ENCODE results near the gene CROCC2. TPM values are rescaled to one million over a fixed set of nuclear protein-coding genes. Genes with fewer than 3 reads are reported as not detected.
A peak's percentile ranks its signal among the peaks of the same experiment; 100 is the strongest.

Gene CROCC2
- total and polyA plus RNA-seq, 2 donors, result 0.08 TPM; not detected in 1

DNA sequence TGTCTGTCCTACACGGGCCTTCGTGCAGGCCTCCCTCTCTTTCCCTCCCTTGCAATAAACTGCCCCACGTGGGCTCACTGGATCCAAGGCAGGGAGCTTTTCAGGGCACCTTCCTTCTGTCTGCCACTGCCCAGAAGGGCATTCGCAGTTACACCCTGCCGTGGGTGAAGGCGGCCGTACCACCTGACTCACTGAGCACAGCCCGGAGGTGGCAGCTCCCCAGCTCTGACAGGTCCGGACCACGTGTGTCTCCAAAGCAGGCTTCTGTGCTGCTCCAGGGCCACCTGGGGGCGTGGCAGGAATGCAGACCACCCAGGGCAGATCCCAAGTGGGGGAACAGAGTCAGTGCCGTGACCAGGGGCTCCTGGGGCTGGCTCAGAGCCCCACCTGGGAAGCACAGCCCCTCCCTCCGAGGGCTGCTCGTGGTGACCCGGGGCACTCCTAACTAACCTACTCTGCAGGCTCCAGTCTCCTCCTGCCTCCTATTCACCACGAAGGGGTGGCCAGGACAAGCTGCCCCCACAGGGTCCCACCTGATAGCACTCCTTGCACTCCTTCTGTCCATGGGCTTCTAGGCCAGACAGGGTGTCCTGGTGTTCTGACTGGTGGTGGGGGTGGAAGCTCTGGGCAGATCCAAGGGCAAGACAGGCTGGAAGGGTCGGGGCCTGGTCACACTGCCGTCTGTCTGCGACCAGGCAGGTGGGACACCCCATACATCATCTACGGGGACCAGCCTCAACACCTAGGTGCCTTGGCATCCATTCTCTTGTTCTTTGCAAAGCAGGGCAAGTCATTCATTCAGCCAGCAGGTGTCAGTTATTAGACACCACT is 102.0 kb downstream of the CROCC2 start:
- Histone ChIP-seq H3K36me3 (ENCODE audit: insufficient read depth) (no peaks in the 10 kb centered on the region), H3K4me1 (ENCODE audit: insufficient read depth) (no peaks in the 10 kb centered on the region), H3K27ac (ENCODE audit: low read depth) (no peak overlapping the region), H3K4me3 (ENCODE audit: low read depth, low read length) (no peak overlapping the region)
- DNase-seq (ENCODE audit: extremely low spot score), result no peak
- 80% methylated on average over 20 of the region's 20 CpGs for WGBS

DNA sequence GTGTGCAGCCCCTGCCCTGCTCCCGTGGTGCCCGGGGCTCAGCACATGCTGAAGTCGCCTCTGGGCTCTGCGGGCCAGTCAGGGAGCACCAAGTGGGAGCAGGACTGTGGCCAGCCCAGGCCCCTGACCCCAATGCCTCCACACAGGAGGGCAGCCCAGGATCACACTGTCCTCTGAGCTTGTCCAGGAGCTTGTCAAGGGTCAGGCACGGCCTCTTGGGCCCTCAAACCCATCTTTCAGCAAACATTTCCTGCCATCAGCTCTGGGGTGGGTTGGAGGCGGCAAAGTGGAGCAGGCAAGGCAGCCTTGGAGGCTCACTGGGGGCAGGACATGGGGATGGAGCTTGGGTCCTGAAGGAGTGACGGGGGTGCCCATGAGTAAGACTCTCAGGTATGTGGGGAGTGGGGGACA is 102.6 kb downstream of the CROCC2 start:
- Histone ChIP-seq H3K27ac (ENCODE audit: low read depth) (no peak overlapping the region), H3K36me3 (ENCODE audit: insufficient read depth) (no peaks in the 10 kb centered on the region), H3K4me1 (ENCODE audit: insufficient read depth) (no peaks in the 10 kb centered on the region), H3K4me3 (ENCODE audit: low read depth, low read length) (no peak overlapping the region)
- 91% methylated on average over 7 of the region's 7 CpGs for WGBS
- DNase-seq (ENCODE audit: extremely low spot score), result no peak

GRCh38 chr2:241009191-241009590 is 103.1 kb downstream of the CROCC2 start:
- no peak for DNase-seq (ENCODE audit: extremely low spot score)
- Histone ChIP-seq H3K4me3 (ENCODE audit: low read depth, low read length) (no peak overlapping the region), H3K36me3 (ENCODE audit: insufficient read depth) (no peaks in the 10 kb centered on the region), H3K4me1 (ENCODE audit: insufficient read depth) (no peaks in the 10 kb centered on the region), H3K27ac (ENCODE audit: low read depth) (no peak overlapping the region)
- 89% methylated on average over 2 of the region's 2 CpGs for WGBS

DNA sequence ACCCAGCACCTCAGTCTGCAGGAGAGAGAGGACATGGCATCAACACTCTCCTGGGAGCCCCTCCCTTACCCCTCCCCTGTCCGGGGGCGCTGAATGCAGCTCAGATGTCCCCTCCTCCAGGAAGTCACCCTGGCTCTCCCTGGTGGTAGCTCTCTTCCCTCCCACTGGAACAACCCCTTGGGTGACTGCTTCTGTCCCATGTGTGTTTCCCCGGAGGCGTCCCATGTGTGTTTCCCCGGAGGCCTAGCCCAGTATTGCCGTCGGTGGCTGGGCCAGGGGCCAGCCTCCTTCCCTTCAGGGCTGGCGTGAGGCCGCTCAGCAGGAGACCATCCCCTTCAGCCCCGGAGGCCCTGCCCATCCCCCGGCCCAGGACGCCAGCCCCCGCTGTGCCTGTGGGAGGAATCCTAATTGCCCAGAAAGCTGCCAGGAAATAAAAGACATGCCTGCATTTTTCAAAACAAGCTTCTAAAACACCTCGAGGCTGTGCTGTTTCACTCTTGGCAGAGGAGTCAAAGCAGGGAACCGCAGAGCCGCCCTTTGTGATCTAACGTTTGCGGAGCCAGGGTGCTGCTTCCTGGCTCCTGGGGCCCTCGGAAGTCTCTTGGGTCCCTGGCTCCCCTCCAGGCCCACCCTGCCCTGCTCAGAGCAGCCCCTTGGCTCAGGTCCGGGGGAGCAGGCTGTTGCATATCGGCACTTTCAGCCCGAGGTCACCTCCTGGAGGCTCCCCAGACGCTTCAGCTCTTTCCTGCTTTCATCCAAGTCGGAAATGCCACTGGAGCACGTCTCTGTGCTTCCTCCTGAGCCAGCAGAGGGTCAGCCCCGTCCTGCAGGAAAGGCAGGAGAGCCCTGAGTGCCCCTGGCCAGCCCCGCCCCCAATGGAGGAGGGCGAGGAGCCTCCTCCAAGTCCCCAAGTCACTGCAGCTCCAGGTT is 103.7 kb downstream of the CROCC2 start:
- Histone ChIP-seq H3K36me3 (ENCODE audit: insufficient read depth) (no peaks in the 10 kb centered on the region), H3K4me3 (ENCODE audit: low read depth, low read length) (peak overlapping the region; percentile 16), H3K4me1 (ENCODE audit: insufficient read depth) (no peaks in the 10 kb centered on the region), H3K27ac (ENCODE audit: low read depth) (no peak overlapping the region)
- 9% methylated on average over 28 of the region's 28 CpGs for WGBS
- peak; percentile 62 for DNase-seq (ENCODE audit: extremely low spot score)

GRCh38 chr2:241010531-241011295 is 104.6 kb downstream of the CROCC2 start:
- WGBS, result 78% methylated on average over 12 of the region's 12 CpGs
- H3K36me3 ChIP-seq (ENCODE audit: insufficient read depth), result no peaks in the 10 kb centered on the region
- H3K27ac ChIP-seq (ENCODE audit: low read depth), result no peak overlapping the region
- H3K4me3 ChIP-seq (ENCODE audit: low read depth, low read length), result no peak overlapping the region
- H3K4me1 ChIP-seq (ENCODE audit: insufficient read depth), result no peaks in the 10 kb centered on the region
- no peak for DNase-seq (ENCODE audit: extremely low spot score)

DNA sequence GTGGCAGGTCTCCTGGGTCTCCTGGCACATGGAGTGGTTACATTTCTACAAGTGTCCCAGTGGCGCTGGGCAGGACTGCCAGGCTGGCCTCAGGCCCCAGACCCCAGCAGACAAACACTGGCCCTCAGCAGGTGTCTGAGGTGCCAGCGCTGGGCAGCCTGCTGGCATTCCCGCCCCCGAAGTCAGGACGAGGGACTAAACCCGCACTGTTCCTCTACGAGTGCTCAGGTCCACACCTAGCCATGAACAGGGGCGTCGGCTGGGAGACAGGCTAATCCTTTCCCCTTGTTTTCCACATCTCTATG is 105.1 kb downstream of the CROCC2 start:
- no peak overlapping the region for H3K27ac ChIP-seq (ENCODE audit: low read depth)
- H3K36me3 ChIP-seq (ENCODE audit: insufficient read depth), result no peaks in the 10 kb centered on the region
- no peak overlapping the region for H3K4me3 ChIP-seq (ENCODE audit: low read depth, low read length)
- no peaks in the 10 kb centered on the region for H3K4me1 ChIP-seq (ENCODE audit: insufficient read depth)
- WGBS, result 95% methylated on average over 9 of the region's 9 CpGs
- no peak for DNase-seq (ENCODE audit: extremely low spot score)

DNA sequence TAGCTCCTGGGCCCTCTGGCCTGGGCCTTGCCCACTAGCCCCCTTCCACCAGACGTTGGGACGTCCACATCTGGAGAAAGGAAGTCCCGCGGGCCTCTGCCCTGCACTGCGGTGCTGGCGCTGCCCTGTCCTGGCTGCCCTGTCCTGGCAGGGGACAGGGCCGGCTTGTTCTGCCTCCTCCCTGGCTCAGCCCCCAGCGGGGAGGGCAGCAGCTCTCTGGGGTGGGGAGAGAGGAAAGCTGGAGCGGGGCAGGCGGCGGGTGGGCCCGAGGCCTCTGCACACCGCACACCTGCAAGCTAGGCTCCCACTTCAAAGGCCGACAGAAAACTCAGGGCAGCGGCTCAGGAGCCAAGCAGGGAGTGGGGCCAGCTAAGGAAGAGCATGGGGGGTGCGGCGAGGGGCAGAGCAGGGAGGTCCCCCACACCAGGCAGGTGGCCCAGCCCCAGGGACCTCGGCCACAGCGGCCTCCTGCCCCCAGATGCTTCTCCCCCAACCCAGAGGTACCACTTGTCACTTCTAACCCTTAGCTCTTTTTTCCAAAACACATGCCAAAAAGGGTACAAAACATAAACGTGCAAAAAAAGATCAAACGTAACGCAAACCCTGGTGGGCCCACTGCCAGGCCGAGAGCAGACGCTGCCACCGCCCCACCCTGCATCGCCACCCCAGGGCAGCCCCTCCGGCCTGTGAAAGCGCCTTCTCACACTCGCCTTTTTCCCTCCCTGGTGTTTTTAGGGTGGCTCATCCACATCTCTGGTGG is 105.8 kb downstream of the CROCC2 start:
- Histone ChIP-seq H3K4me1 (ENCODE audit: insufficient read depth) (no peaks in the 10 kb centered on the region), H3K4me3 (ENCODE audit: low read depth, low read length) (no peak overlapping the region), H3K27ac (ENCODE audit: low read depth) (no peak overlapping the region), H3K36me3 (ENCODE audit: insufficient read depth) (no peaks in the 10 kb centered on the region)
- WGBS, result 73% methylated on average over 29 of the region's 29 CpGs
- DNase-seq (ENCODE audit: extremely low spot score), result no peak

GRCh38 chr2:241014224-241014623 is 108.1 kb downstream of the CROCC2 start:
- Histone ChIP-seq H3K4me3 (ENCODE audit: low read depth, low read length) (no peak overlapping the region), H3K27ac (ENCODE audit: low read depth) (no peak overlapping the region), H3K4me1 (ENCODE audit: insufficient read depth) (no peaks in the 10 kb centered on the region), H3K36me3 (ENCODE audit: insufficient read depth) (no peaks in the 10 kb centered on the region)
- DNase-seq (ENCODE audit: extremely low spot score), result no peak
- WGBS, result 86% methylated on average over 6 of the region's 6 CpGs

DNA sequence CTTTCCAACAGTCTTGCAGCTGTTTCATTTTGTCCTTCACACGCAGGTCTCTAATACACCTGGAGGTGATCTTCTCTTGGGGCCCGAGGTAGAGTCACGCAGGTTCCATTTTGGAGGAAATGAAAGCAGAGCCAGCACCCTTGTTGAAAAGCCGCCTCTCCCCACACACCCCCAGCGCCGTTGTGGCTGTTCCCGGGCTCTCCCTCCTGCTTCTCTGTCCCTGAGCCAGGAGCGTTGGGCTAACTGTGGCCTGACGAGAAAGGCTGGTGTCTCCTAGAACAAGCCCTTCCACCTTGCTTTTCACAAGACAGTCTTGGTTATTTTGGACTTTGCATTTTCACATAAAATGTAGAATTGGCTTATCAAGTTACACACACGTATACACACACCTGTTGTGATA is 108.6 kb downstream of the CROCC2 start:
- no peak for DNase-seq (ENCODE audit: extremely low spot score)
- H3K36me3 ChIP-seq (ENCODE audit: insufficient read depth), result no peaks in the 10 kb centered on the region
- no peak overlapping the region for H3K27ac ChIP-seq (ENCODE audit: low read depth)
- 82% methylated on average over 10 of the region's 10 CpGs for WGBS
- no peak overlapping the region for H3K4me3 ChIP-seq (ENCODE audit: low read depth, low read length)
- H3K4me1 ChIP-seq (ENCODE audit: insufficient read depth), result no peaks in the 10 kb centered on the region

DNA sequence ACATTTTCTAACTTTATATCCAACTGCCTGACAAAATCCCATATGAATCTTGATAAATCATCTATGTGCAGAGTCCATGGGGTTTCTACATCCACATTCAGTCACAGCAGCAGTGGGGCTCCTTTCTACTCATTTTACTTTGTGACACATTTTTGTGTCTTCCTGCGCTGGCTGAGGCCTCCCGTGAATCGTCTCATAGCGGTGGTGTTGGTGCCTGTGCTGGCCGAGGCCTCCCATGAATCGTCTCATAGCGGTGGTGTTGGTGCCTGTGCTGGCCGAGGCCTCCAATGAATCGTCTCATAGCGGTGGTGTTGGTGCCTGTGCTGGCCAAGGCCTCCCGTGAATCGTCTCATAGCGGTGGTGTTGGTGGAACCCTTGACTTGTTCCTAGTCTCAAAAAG is 109.3 kb downstream of the CROCC2 start:
- no peaks in the 10 kb centered on the region for H3K4me1 ChIP-seq (ENCODE audit: insufficient read depth)
- no peak for DNase-seq (ENCODE audit: extremely low spot score)
- H3K36me3 ChIP-seq (ENCODE audit: insufficient read depth), result no peaks in the 10 kb centered on the region
- 92% methylated on average over 13 of the region's 13 CpGs for WGBS
- no peak overlapping the region for H3K27ac ChIP-seq (ENCODE audit: low read depth)
- H3K4me3 ChIP-seq (ENCODE audit: low read depth, low read length), result no peak overlapping the region

DNA sequence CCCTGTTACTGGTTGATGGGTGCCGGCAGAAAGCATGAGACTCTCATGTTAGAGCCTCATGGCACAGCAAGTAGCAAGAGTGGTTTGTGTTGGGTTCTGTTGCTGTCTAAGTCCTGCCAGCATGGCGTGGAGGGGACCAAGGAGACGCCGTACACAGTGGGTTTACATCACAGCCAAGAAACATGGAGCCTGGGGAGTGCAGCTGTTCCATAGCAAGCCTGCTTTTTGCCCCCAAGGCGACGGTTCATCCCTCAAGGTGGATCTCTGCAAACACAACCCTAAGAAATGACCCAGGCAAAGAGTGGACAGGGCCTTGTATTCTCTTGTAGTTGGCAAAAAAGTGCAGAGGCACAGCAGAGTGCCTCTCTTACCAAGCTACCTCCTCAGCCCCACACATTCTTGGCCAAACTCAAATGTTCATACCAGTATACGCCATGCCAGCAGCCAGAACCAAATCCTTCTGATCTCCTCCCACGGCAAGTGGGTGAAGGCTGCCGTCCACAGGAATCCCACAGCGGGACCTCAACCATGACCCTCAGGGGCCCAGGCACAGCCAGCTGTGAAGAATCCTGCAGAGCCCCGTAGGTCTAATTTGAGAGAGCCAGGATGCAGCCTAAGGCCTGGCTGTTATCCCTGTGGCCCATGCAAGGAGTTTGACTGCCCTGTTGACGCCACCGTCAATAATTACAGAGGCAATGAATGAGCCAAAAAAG is 111.2 kb downstream of the CROCC2 start:
- no peaks in the 10 kb centered on the region for H3K36me3 ChIP-seq (ENCODE audit: insufficient read depth)
- no peak for DNase-seq (ENCODE audit: extremely low spot score)
- H3K27ac ChIP-seq (ENCODE audit: low read depth), result no peak overlapping the region
- H3K4me1 ChIP-seq (ENCODE audit: insufficient read depth), result no peaks in the 10 kb centered on the region
- no peak overlapping the region for H3K4me3 ChIP-seq (ENCODE audit: low read depth, low read length)
- 90% methylated on average over 13 of the region's 13 CpGs for WGBS

GRCh38 chr2:241018051-241018891 is 112.1 kb downstream of the CROCC2 start:
- 92% methylated on average over 26 of the region's 26 CpGs for WGBS
- no peak for DNase-seq (ENCODE audit: extremely low spot score)
- H3K27ac ChIP-seq (ENCODE audit: low read depth), result no peak overlapping the region
- no peaks in the 10 kb centered on the region for H3K4me1 ChIP-seq (ENCODE audit: insufficient read depth)
- H3K36me3 ChIP-seq (ENCODE audit: insufficient read depth), result no peaks in the 10 kb centered on the region
- no peak overlapping the region for H3K4me3 ChIP-seq (ENCODE audit: low read depth, low read length)
